H9 (cell line): ENCODE data around the gene RNF157. TPM values are rescaled to one million over a fixed set of nuclear protein-coding genes. Genes with fewer than 3 reads are reported as not detected.

Source experiments
- DNase-seq: peaks from one replicate; pipeline ENCODE4 v3.0.0-alpha.2; 2017
- H2AFZ ChIP-seq: one replicate; pipeline ENCODE4 v1.6.1; 2013; ENCODE audit warnings: mild to moderate bottlenecking, low read length, control low read depth, moderate library complexity
- H2AK5ac ChIP-seq: 2 replicates; pipeline ENCODE4 v1.6.1; 2013; ENCODE audit warnings: low read length, control low read depth, mixed read lengths; ENCODE audit not compliant: insufficient read length
- H2BK120ac ChIP-seq: one replicate; pipeline ENCODE4 v1.6.1; 2013; ENCODE audit warnings: low read depth, mild to moderate bottlenecking, low read length, control low read depth, inconsistent platforms; ENCODE audit not compliant: poor library complexity, severe bottlenecking
- H2BK12ac ChIP-seq: 2 replicates; pipeline ENCODE4 v1.6.1; 2013; ENCODE audit warnings: low read length, control low read depth, mixed read lengths, low read depth; ENCODE audit not compliant: insufficient read length
- H2BK15ac ChIP-seq: 2 replicates; pipeline ENCODE4 v1.6.1; 2013; ENCODE audit warnings: low read depth, low read length, control low read depth
- H2BK20ac ChIP-seq: one replicate; pipeline ENCODE4 v1.6.1; 2013; ENCODE audit warnings: low read depth, mild to moderate bottlenecking, low read length, control low read depth, inconsistent platforms; ENCODE audit not compliant: poor library complexity, severe bottlenecking
- H2BK5ac ChIP-seq: 2 replicates; pipeline ENCODE4 v1.6.1; 2013; ENCODE audit warnings: low read length, control low read depth, mixed read lengths; ENCODE audit not compliant: insufficient read length
- H3K14ac ChIP-seq: 2 replicates; pipeline ENCODE4 v1.6.1; 2013; ENCODE audit warnings: low read length, control low read depth; ENCODE audit not compliant: insufficient read depth
- H3K18ac ChIP-seq: 2 replicates; pipeline ENCODE4 v1.6.1; 2013; ENCODE audit warnings: low read depth, mild to moderate bottlenecking, mixed read lengths, low read length, control low read depth; ENCODE audit not compliant: insufficient read length
- H3K23ac ChIP-seq: 2 replicates; pipeline ENCODE4 v1.6.1; 2013; ENCODE audit warnings: low read length, control low read depth, mixed read lengths, low read depth; ENCODE audit not compliant: insufficient read length
- H3K23me2 ChIP-seq: 2 replicates; pipeline ENCODE4 v1.6.1; 2013; ENCODE audit warnings: low read depth, mild to moderate bottlenecking, mixed read lengths, low read length, control low read depth; ENCODE audit not compliant: insufficient read length, poor library complexity, severe bottlenecking
- H3K27ac ChIP-seq: 2 replicates; pipeline ENCODE4 v1.5.1; 2013; ENCODE audit warnings: low read length, control low read depth, mixed read lengths, low read depth; ENCODE audit not compliant: insufficient read length
- H3K27me3 ChIP-seq: 2 replicates; pipeline ENCODE4 v1.6.1; 2013; ENCODE audit warnings: low read length, control low read depth, inconsistent platforms; ENCODE audit not compliant: insufficient read depth
- H3K4ac ChIP-seq: 2 replicates; pipeline ENCODE4 v1.6.1; 2013; ENCODE audit warnings: low read depth, mild to moderate bottlenecking, control low read depth, inconsistent platforms, low read length, moderate library complexity
- H3K4me1 ChIP-seq: 2 replicates; pipeline ENCODE4 v1.6.1; 2013; ENCODE audit warnings: low read length, control low read depth, inconsistent platforms; ENCODE audit not compliant: insufficient read depth
- H3K4me2 ChIP-seq: 2 replicates; pipeline ENCODE4 v1.6.1; 2013; ENCODE audit warnings: low read length, control low read depth, mixed read lengths; ENCODE audit not compliant: insufficient read length, insufficient read depth
- H3K56ac ChIP-seq: 2 replicates; pipeline ENCODE4 v1.6.1; 2013; ENCODE audit warnings: low read depth, mild to moderate bottlenecking, mixed read lengths, low read length, control low read depth; ENCODE audit not compliant: insufficient read length
- H3K79me1 ChIP-seq: 2 replicates; pipeline ENCODE4 v1.6.1; 2013; ENCODE audit warnings: low read depth, mild to moderate bottlenecking, moderate library complexity, low read length, control low read depth, inconsistent platforms; ENCODE audit not compliant: insufficient read depth, poor library complexity, severe bottlenecking
- H3K79me2 ChIP-seq: 2 replicates; pipeline ENCODE4 v1.6.1; 2013; ENCODE audit warnings: low read length, control low read depth, inconsistent platforms; ENCODE audit not compliant: insufficient read depth
- H3K9ac ChIP-seq: 2 replicates; pipeline ENCODE4 v1.6.1; 2013; ENCODE audit warnings: low read length, control low read depth, mixed read lengths; ENCODE audit not compliant: insufficient read length; ENCODE audit errors: extremely low read depth
- H3K9me3 ChIP-seq: one replicate; pipeline ENCODE4 v1.6.1; 2013; ENCODE audit warnings: low read depth, low read length, inconsistent platforms; ENCODE audit not compliant: control insufficient read depth
- H3T11ph ChIP-seq: one replicate; pipeline ENCODE4 v1.6.1; 2013; ENCODE audit warnings: mild to moderate bottlenecking, low read length, control low read depth, inconsistent platforms
- H4K20me1 ChIP-seq: one replicate; pipeline ENCODE4 v1.6.1; 2013; ENCODE audit not compliant: control insufficient read depth, insufficient read length, insufficient read depth
- H4K5ac ChIP-seq: 2 replicates; pipeline ENCODE4 v1.6.1; 2013; ENCODE audit warnings: low read depth, mild to moderate bottlenecking, mixed read lengths, low read length, control low read depth; ENCODE audit not compliant: insufficient read length
- H4K8ac ChIP-seq: replicated peaks from 2 replicates; pipeline ENCODE4 v1.6.1; 2013; ENCODE audit warnings: low read length, control low read depth, mixed read lengths, low read depth; ENCODE audit not compliant: insufficient read length
- H4K91ac ChIP-seq: 2 replicates; pipeline ENCODE4 v1.6.1; 2013; ENCODE audit warnings: low read depth, mild to moderate bottlenecking, moderate library complexity, mixed read lengths, low read length, control low read depth; ENCODE audit not compliant: insufficient read length
- H3K27ac Mint-ChIP-seq, 3 experiments: 2 replicates in 2 of 3; 3 replicates in 1 of 3; pipeline ENCODE4 v1.8.0; 2020 to 2021; ENCODE audit warnings: mixed read lengths in 3 of 3, mild to moderate bottlenecking in 1 of 3, moderate library complexity in 1 of 3
- H3K27me3 Mint-ChIP-seq: 2 replicates; pipeline ENCODE4 v1.8.0; 2021; ENCODE audit warnings: low read depth, mild to moderate bottlenecking, moderate library complexity, mixed read lengths
- H3K36me3 Mint-ChIP-seq, 3 experiments: 2 replicates in 2 of 3; 3 replicates in 1 of 3; pipeline ENCODE4 v1.8.0; 2020 to 2021; ENCODE audit warnings: low read depth in 3 of 3, mixed read lengths in 3 of 3; ENCODE audit not compliant: insufficient read depth in 1 of 3
- H3K4me1 Mint-ChIP-seq, 2 experiments: 2 replicates each; pipeline ENCODE4 v1.8.0; 2020; ENCODE audit warnings: mixed read lengths in 2 of 2
- H3K4me3 Mint-ChIP-seq, 2 experiments: 2 replicates in 1 of 2; 3 replicates in 1 of 2; pipeline ENCODE4 v1.8.0; 2020 to 2021; ENCODE audit warnings: mild to moderate bottlenecking in 2 of 2, mixed read lengths in 2 of 2, moderate library complexity in 1 of 2
- H3K9me3 Mint-ChIP-seq, 2 experiments: 2 replicates in 1 of 2; 3 replicates in 1 of 2; pipeline ENCODE4 v1.8.0; 2020; ENCODE audit warnings: mild to moderate bottlenecking in 2 of 2, mixed read lengths in 2 of 2, moderate library complexity in 1 of 2
- CTCF ChIP-seq: fragments of 200-600 bp; sonication (generic); conservative IDR thresholded peaks from 3 replicates; pipeline ENCODE4 v1.8.0; 2021; ENCODE audit warnings: antibody characterized with exemption, mild to moderate bottlenecking
- WGBS: extraction: QIAGEN DNeasy Blood & Tissue Kit; methylation state at CpG from one replicate; pipeline ENCODE4 v1.1.7; 2013; ENCODE audit warnings: missing lambda C conversion rate, low lambda C conversion rate, mixed read lengths; ENCODE audit not compliant: insufficient read length; ENCODE audit errors: extremely low coverage; 5-methylcytosine and 5-hydroxymethylcytosine counted together
- total RNA-seq: library from RNA; stranded (reverse); gene quantifications from 2 replicates; pipeline ENCODE4 v1.2.1, GENCODE V29; 2021

The RNF157 gene
- total RNA-seq, 1 experiment from 2014 or later = 9.9 TPM

GRCh38 chr17:76274112-76274956 lies 34.0 kb upstream of the RNF157 start:
- Mint-ChIP-seq H3K36me3 (peaks cover 0 to 7% (median 2%) of the 10 kb centered on the region in 3 experiments; a peak in 3 of 7 replicates), H3K27ac (no peak overlapping the region), H3K4me1 (peaks cover 18 to 38% of the 10 kb centered on the region in 2 experiments), H3K4me3 (no peak overlapping the region), H3K9me3 (no peaks in the 10 kb centered on the region), H3K27me3 (peaks cover 1% of the 10 kb centered on the region; the same call in 1 of the 2 replicates)
- no peak overlapping the region for H4K8ac ChIP-seq
- no peaks in the 10 kb centered on the region for H3K9me3 ChIP-seq
- H3K27me3 ChIP-seq = no peaks in the 10 kb centered on the region
- no peak overlapping the region for H2BK20ac ChIP-seq
- H4K91ac ChIP-seq = no peak overlapping the region
- H3K27ac ChIP-seq = no peak overlapping the region
- TF ChIP-seq CTCF = no peak
- H3K4ac ChIP-seq = no peak overlapping the region
- no peak overlapping the region for H3K56ac ChIP-seq
- no peak overlapping the region for H2BK120ac ChIP-seq
- no peak for DNase-seq
- H2AFZ ChIP-seq = no peak overlapping the region
- H2AK5ac ChIP-seq = no peak overlapping the region
- no CpG with 5 or more reads among the region's 21 CpGs for WGBS
- no peak overlapping the region for H4K5ac ChIP-seq
- H4K20me1 ChIP-seq = no peaks in the 10 kb centered on the region
- no peak overlapping the region for H3K14ac ChIP-seq
- no peaks in the 10 kb centered on the region; the same call in 1 of the 2 replicates for H3K4me1 ChIP-seq
- no peaks in the 10 kb centered on the region for H3K23me2 ChIP-seq
- H3T11ph ChIP-seq = no peak overlapping the region
- no peak overlapping the region for H3K23ac ChIP-seq
- H3K18ac ChIP-seq = no peak overlapping the region
- H2BK5ac ChIP-seq = no peak overlapping the region
- H3K79me2 ChIP-seq = no peaks in the 10 kb centered on the region
- H2BK15ac ChIP-seq = no peak overlapping the region
- no peak overlapping the region for H2BK12ac ChIP-seq
- H3K9ac ChIP-seq = no peak overlapping the region
- no peaks in the 10 kb centered on the region for H3K79me1 ChIP-seq
- H3K4me2 ChIP-seq = no peak overlapping the region
